ENCODE data around the gene PRKD1.

Gene PRKD1

DNA sequence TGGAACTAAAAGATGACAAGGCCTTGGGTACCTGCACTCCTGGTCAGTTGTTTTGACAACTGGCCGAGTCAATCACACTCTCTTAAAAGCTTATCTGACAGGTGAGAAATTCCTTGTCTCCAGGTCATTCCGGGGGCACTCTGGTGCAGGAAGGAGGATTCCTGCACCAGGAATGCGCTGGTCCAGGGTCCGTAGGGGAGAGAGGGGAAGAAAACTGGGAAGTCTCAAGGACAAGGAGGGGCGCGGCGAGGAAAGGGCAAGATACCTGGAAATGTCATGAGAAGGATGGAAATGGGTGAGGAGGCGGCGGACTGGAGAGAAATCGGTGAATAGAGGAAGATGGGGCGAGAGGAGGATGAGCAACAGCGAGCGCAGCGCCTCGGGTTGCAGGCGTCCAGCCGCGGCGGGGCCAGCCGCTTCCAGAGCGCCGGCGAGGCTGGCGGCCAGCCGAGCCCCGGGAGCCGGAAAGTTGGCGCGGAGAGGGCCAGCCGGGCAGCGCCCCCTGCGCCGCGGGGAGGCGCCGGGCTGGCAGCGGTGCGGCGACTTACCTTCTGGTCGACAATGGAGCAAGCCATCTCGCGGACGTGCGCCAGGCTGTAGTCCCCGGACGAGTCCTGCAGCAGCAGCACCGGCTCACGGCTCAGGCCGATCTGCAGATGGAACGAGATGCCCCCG is 809 bp downstream of the PRKD1 start:
- Histone ChIP-seq H3K4me3 (ENCODE audit: low read length in 2 of 2) (peak overlapping the region; percentile 69 to 75), H3K9ac (ENCODE audit: low read depth in 1 of 2, low read length in 2 of 2) (peak overlapping the region in 1 of 2 donors; percentile 34), H3K9me3 (ENCODE audit: control insufficient read depth in 2 of 2, low read length in 2 of 2) (no peaks in the 10 kb centered on the region), H3K27me3 (ENCODE audit: control insufficient read depth in 2 of 2, insufficient read depth in 2 of 2, low read length in 2 of 2) (peaks cover 5 to 7% of the 10 kb centered on the region in 2 donors), H3K4me1 (ENCODE audit: control insufficient read depth in 2 of 2, insufficient read depth in 2 of 2, low read length in 2 of 2) (peaks cover 8 to 9% of the 10 kb centered on the region in 2 donors), H3K27ac (ENCODE audit: low read depth in 2 of 2, low read length in 2 of 2) (peak overlapping the region in 1 of 2 donors; percentile 23), H3K36me3 (ENCODE audit: control insufficient read depth in 2 of 2, insufficient read depth in 2 of 2, low read length in 2 of 2) (no peaks in the 10 kb centered on the region)

GRCh38 chr14:29926228-29926627 is 1.4 kb downstream of the PRKD1 start:
- Histone ChIP-seq H3K9ac (ENCODE audit: low read depth in 1 of 2, low read length in 2 of 2) (no peak overlapping the region), H3K4me1 (ENCODE audit: control insufficient read depth in 2 of 2, insufficient read depth in 2 of 2, low read length in 2 of 2) (peaks cover 8 to 9% of the 10 kb centered on the region in 2 donors), H3K27ac (ENCODE audit: low read depth in 2 of 2, low read length in 2 of 2) (no peak overlapping the region), H3K36me3 (ENCODE audit: control insufficient read depth in 2 of 2, insufficient read depth in 2 of 2, low read length in 2 of 2) (no peaks in the 10 kb centered on the region), H3K27me3 (ENCODE audit: control insufficient read depth in 2 of 2, insufficient read depth in 2 of 2, low read length in 2 of 2) (peaks cover 5 to 7% of the 10 kb centered on the region in 2 donors), H3K9me3 (ENCODE audit: control insufficient read depth in 2 of 2, low read length in 2 of 2) (no peaks in the 10 kb centered on the region), H3K4me3 (ENCODE audit: low read length in 2 of 2) (peak overlapping the region; percentile 69 to 75)

DNA sequence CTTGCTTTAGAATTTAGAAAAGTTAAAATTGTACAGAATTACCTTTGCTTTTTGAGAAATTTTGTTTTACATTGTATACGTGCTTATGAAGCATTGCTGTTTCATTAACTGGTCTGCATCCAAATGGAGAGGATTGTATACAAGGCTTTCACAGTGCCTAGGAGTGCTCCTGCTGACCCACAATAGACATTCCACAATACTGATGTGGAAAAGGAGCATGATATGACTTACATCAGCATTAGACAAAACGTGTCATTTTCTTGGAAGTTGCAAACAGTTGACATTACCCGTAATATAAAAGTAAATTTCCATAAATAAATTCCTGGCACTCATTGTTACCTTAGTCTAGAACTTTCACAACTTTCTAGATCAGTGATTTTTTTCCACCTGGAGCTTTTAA is 1.9 kb downstream of the PRKD1 start:
- no peak overlapping the region for H3K9ac ChIP-seq (ENCODE audit: low read depth in 1 of 2, low read length in 2 of 2)
- peaks cover 5 to 7% of the 10 kb centered on the region in 2 donors for H3K27me3 ChIP-seq (ENCODE audit: control insufficient read depth in 2 of 2, insufficient read depth in 2 of 2, low read length in 2 of 2)
- H3K4me3 ChIP-seq (ENCODE audit: low read length in 2 of 2), result no peak overlapping the region
- no peaks in the 10 kb centered on the region for H3K9me3 ChIP-seq (ENCODE audit: control insufficient read depth in 2 of 2, low read length in 2 of 2)
- H3K36me3 ChIP-seq (ENCODE audit: control insufficient read depth in 2 of 2, insufficient read depth in 2 of 2, low read length in 2 of 2), result no peaks in the 10 kb centered on the region
- H3K27ac ChIP-seq (ENCODE audit: low read depth in 2 of 2, low read length in 2 of 2), result no peak overlapping the region
- H3K4me1 ChIP-seq (ENCODE audit: control insufficient read depth in 2 of 2, insufficient read depth in 2 of 2, low read length in 2 of 2), result peaks cover 8 to 9% of the 10 kb centered on the region in 2 donors

DNA sequence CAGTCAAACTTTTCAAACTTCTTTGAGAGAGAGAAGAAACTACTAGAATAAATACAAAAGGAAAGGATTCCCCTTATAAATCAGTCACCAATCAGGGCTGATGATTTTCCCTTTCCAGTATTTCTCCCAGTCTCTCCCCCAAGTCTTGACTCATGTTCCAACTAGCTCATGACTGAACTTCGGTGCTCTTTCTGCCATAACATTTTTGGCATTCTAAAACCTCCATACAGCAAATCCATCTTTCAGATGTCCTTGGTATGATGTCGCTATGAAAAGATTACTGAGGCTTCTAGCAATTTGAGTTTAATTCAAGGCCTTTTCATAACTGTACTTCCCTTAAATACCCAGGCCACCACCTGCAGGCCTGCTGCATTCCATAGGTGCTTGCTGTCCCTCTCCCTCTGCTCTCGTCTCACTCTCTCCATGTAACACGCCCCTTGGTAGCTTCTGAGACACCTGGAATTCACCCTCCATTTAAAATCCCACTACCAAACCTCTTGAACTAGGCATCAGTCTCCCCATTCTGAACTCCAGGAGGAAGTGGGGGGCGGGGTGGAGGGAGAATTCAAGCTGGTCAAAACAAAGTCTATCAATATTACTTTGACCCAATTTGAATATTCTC is 2.4 kb downstream of the PRKD1 start:
- peaks cover 8 to 9% of the 10 kb centered on the region in 2 donors for H3K4me1 ChIP-seq (ENCODE audit: control insufficient read depth in 2 of 2, insufficient read depth in 2 of 2, low read length in 2 of 2)
- H3K9ac ChIP-seq (ENCODE audit: low read depth in 1 of 2, low read length in 2 of 2), result no peak overlapping the region
- no peak overlapping the region for H3K27ac ChIP-seq (ENCODE audit: low read depth in 2 of 2, low read length in 2 of 2)
- H3K36me3 ChIP-seq (ENCODE audit: control insufficient read depth in 2 of 2, insufficient read depth in 2 of 2, low read length in 2 of 2), result no peaks in the 10 kb centered on the region
- no peaks in the 10 kb centered on the region for H3K9me3 ChIP-seq (ENCODE audit: control insufficient read depth in 2 of 2, low read length in 2 of 2)
- no peak overlapping the region for H3K4me3 ChIP-seq (ENCODE audit: low read length in 2 of 2)
- H3K27me3 ChIP-seq (ENCODE audit: control insufficient read depth in 2 of 2, insufficient read depth in 2 of 2, low read length in 2 of 2), result peaks cover 5 to 7% of the 10 kb centered on the region in 2 donors

GRCh38 chr14:29919845-29920244 is 7.8 kb downstream of the PRKD1 start:
- H3K4me1 ChIP-seq (ENCODE audit: control insufficient read depth in 2 of 2, insufficient read depth in 2 of 2, low read length in 2 of 2), result no peaks in the 10 kb centered on the region
- H3K36me3 ChIP-seq (ENCODE audit: control insufficient read depth in 2 of 2, insufficient read depth in 2 of 2, low read length in 2 of 2), result no peaks in the 10 kb centered on the region
- H3K4me3 ChIP-seq (ENCODE audit: low read length in 2 of 2), result no peak overlapping the region
- no peaks in the 10 kb centered on the region for H3K27me3 ChIP-seq (ENCODE audit: control insufficient read depth in 2 of 2, insufficient read depth in 2 of 2, low read length in 2 of 2)
- no peak overlapping the region for H3K27ac ChIP-seq (ENCODE audit: low read depth in 2 of 2, low read length in 2 of 2)
- no peak overlapping the region for H3K9ac ChIP-seq (ENCODE audit: low read depth in 1 of 2, low read length in 2 of 2)
- no peaks in the 10 kb centered on the region for H3K9me3 ChIP-seq (ENCODE audit: control insufficient read depth in 2 of 2, low read length in 2 of 2)

DNA sequence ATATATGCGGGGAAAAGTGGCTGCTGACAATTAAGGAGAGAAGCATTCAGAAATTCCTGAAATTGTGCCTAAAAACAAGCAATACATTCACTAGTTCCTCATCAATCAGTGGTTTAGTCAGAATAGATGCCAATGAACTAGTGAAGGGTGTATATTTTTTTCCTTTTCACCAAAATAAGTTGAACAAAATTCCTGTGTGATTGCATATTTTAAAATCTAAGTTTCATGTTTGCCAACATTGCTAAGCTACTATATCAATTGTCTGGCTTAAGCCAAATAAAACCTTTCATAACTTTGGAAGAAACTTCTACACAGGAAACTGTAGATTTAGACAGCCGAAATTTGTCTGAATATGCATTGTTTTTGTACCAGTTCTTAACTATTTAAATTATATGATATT is 8.7 kb downstream of the PRKD1 start:
- H3K27ac ChIP-seq (ENCODE audit: low read depth in 2 of 2, low read length in 2 of 2), result no peak overlapping the region
- no peaks in the 10 kb centered on the region for H3K9me3 ChIP-seq (ENCODE audit: control insufficient read depth in 2 of 2, low read length in 2 of 2)
- H3K36me3 ChIP-seq (ENCODE audit: control insufficient read depth in 2 of 2, insufficient read depth in 2 of 2, low read length in 2 of 2), result no peaks in the 10 kb centered on the region
- H3K4me3 ChIP-seq (ENCODE audit: low read length in 2 of 2), result no peak overlapping the region
- no peaks in the 10 kb centered on the region for H3K27me3 ChIP-seq (ENCODE audit: control insufficient read depth in 2 of 2, insufficient read depth in 2 of 2, low read length in 2 of 2)
- H3K4me1 ChIP-seq (ENCODE audit: control insufficient read depth in 2 of 2, insufficient read depth in 2 of 2, low read length in 2 of 2), result no peaks in the 10 kb centered on the region
- no peak overlapping the region for H3K9ac ChIP-seq (ENCODE audit: low read depth in 1 of 2, low read length in 2 of 2)

- no peaks in the 10 kb centered on the region for H3K27me3 ChIP-seq (ENCODE audit: control insufficient read depth in 2 of 2, insufficient read depth in 2 of 2, low read length in 2 of 2)
- no peak overlapping the region for H3K27ac ChIP-seq (ENCODE audit: low read depth in 2 of 2, low read length in 2 of 2)
- H3K4me3 ChIP-seq (ENCODE audit: low read length in 2 of 2), result no peak overlapping the region
- H3K9me3 ChIP-seq (ENCODE audit: control insufficient read depth in 2 of 2, low read length in 2 of 2), result no peaks in the 10 kb centered on the region
- no peaks in the 10 kb centered on the region for H3K4me1 ChIP-seq (ENCODE audit: control insufficient read depth in 2 of 2, insufficient read depth in 2 of 2, low read length in 2 of 2)
- no peaks in the 10 kb centered on the region for H3K36me3 ChIP-seq (ENCODE audit: control insufficient read depth in 2 of 2, insufficient read depth in 2 of 2, low read length in 2 of 2)
- no peak overlapping the region for H3K9ac ChIP-seq (ENCODE audit: low read depth in 1 of 2, low read length in 2 of 2)
Measured at GRCh38 chr14:29913566-29913965, 14.1 kb downstream of the PRKD1 start.

GRCh38 chr14:29911810-29912209 is 15.8 kb downstream of the PRKD1 start:
- H3K4me3 ChIP-seq (ENCODE audit: low read length in 2 of 2), result no peak overlapping the region
- no peaks in the 10 kb centered on the region for H3K9me3 ChIP-seq (ENCODE audit: control insufficient read depth in 2 of 2, low read length in 2 of 2)
- H3K27me3 ChIP-seq (ENCODE audit: control insufficient read depth in 2 of 2, insufficient read depth in 2 of 2, low read length in 2 of 2), result no peaks in the 10 kb centered on the region
- no peak overlapping the region for H3K9ac ChIP-seq (ENCODE audit: low read depth in 1 of 2, low read length in 2 of 2)
- no peaks in the 10 kb centered on the region for H3K4me1 ChIP-seq (ENCODE audit: control insufficient read depth in 2 of 2, insufficient read depth in 2 of 2, low read length in 2 of 2)
- H3K27ac ChIP-seq (ENCODE audit: low read depth in 2 of 2, low read length in 2 of 2), result no peak overlapping the region
- no peaks in the 10 kb centered on the region for H3K36me3 ChIP-seq (ENCODE audit: control insufficient read depth in 2 of 2, insufficient read depth in 2 of 2, low read length in 2 of 2)

DNA sequence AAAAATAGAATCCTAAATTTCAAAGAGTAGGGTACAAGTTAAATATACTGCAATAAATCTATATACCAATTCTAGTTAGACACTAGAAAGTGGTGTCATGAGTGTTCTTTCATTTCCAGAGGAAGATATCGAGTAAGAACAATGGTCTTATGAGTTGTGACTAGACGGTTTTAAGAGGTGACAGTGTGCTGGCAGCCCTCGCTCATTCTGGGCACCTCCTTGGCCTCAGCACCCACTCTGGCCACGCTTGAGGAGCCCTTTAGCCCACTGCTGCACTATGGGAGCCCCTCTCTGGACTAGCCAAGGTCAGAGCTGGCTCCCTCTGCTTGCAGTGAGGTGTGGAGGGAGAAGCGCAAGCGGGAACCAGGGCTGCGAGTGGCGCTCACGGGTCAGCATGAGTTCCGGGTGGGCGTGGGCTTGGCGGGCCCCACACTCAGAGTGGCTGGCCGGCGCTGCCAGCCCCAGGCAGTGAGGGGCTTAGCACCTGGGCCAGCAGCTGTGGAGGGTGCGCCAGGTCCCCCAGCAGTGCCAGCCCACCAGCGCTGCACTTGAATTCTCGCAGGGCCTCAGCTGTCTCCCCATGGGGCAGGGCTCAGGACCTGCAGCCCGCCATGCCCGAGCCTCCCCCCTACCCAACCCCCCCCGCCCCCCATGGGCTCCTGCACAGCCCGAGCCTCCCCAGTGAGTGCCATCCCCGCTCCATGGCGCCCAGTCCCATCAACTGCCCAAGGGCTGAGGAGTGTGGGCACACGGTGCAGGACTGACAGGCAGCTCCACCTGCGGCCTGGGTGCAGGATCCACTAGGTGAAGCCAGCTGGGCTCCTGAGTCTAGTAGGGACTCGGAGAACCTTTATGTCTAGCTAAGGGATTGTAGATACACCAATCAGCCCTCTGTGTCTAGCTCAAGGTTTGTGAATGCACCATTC is 18.7 kb downstream of the PRKD1 start:
- no peaks in the 10 kb centered on the region for H3K36me3 ChIP-seq (ENCODE audit: control insufficient read depth in 2 of 2, insufficient read depth in 2 of 2, low read length in 2 of 2)
- no peak overlapping the region for H3K9ac ChIP-seq (ENCODE audit: low read depth in 1 of 2, low read length in 2 of 2)
- no peaks in the 10 kb centered on the region for H3K4me1 ChIP-seq (ENCODE audit: control insufficient read depth in 2 of 2, insufficient read depth in 2 of 2, low read length in 2 of 2)
- no peaks in the 10 kb centered on the region for H3K9me3 ChIP-seq (ENCODE audit: control insufficient read depth in 2 of 2, low read length in 2 of 2)
- H3K27me3 ChIP-seq (ENCODE audit: control insufficient read depth in 2 of 2, insufficient read depth in 2 of 2, low read length in 2 of 2), result no peaks in the 10 kb centered on the region
- H3K27ac ChIP-seq (ENCODE audit: low read depth in 2 of 2, low read length in 2 of 2), result no peak overlapping the region
- H3K4me3 ChIP-seq (ENCODE audit: low read length in 2 of 2), result no peak overlapping the region

Data from mucosa of rectum (tissue), 2 donors.